GM19397 (cell line): ENCODE results near the gene OSBPL5.

Experiments used
- ATAC-seq: cut with Tn5 transposase; IDR thresholded peaks from one replicate; pipeline ENCODE4 v1.9.1; 2021; ENCODE audit warnings: mild to moderate bottlenecking, moderate library complexity; ENCODE audit not compliant: unreplicated experiment

The OSBPL5 gene

GRCh38 chr11:3105791-3106735, 59.0 kb downstream of the OSBPL5 start:
- no peak for ATAC-seq

GRCh38 chr11:3104961-3105790, 59.9 kb downstream of the OSBPL5 start:
- no peak for ATAC-seq

- no peak for ATAC-seq
Observed at GRCh38 chr11:3104051-3104714, 60.9 kb downstream of the OSBPL5 start.

GRCh38 chr11:3103076-3103475, 62.0 kb downstream of the OSBPL5 start:
- ATAC-seq: no peak

- no peak for ATAC-seq
Observed at GRCh38 chr11:3102641-3102921, 62.5 kb downstream of the OSBPL5 start.

GRCh38 chr11:3101921-3102640, 63.0 kb downstream of the OSBPL5 start:
- ATAC-seq: no peak

- no peak for ATAC-seq
Observed at GRCh38 chr11:3099178-3099577, 65.9 kb downstream of the OSBPL5 start.

GRCh38 chr11:3096909-3097530, 68.1 kb downstream of the OSBPL5 start:
- ATAC-seq: no peak

- ATAC-seq: no peak
Observed at GRCh38 chr11:3095712-3096361, 69.3 kb downstream of the OSBPL5 start.

GRCh38 chr11:3094223-3094824, 70.8 kb downstream of the OSBPL5 start:
- no peak for ATAC-seq

GRCh38 chr11:3093281-3094191, 71.6 kb downstream of the OSBPL5 start:
- no peak for ATAC-seq

GRCh38 chr11:3092603-3093141, 72.4 kb downstream of the OSBPL5 start:
- ATAC-seq: no peak

GRCh38 chr11:3091846-3092602, 73.1 kb downstream of the OSBPL5 start:
- peak; percentile 73 for ATAC-seq

GRCh38 chr11:3091081-3091845, 73.8 kb downstream of the OSBPL5 start:
- ATAC-seq: no peak

GRCh38 chr11:3090096-3090901, 74.8 kb downstream of the OSBPL5 start:
- ATAC-seq: no peak
